A549 (cell line): ENCODE measurements around the gene CUX1.

Experiments used
- CEBPB ChIP-seq, 2 experiments: fragments of >200 bp in 1 of 2; sonication (Bioruptor Twin) in 1 of 2; formaldehyde crosslinking in 1 of 2; IDR thresholded peaks; 2 replicates each; pipeline ENCODE4 v1.6.1; 2012 to 2016
- CTCF ChIP-seq: fragments of >200 bp; sonication (Bioruptor Twin); formaldehyde crosslinking; IDR thresholded peaks from 3 replicates; pipeline ENCODE4 v1.5.1; 2016
- E2F6 ChIP-seq: IDR thresholded peaks from 2 replicates; pipeline ENCODE4 v1.6.1; 2012; ENCODE audit warnings: low read depth, borderline replicate concordance
- KDM1A ChIP-seq: fragments of 200-600 bp; sonication (generic); IDR thresholded peaks from 2 replicates; pipeline ENCODE4 v1.6.1; 2016; ENCODE audit warnings: low read depth, mild to moderate bottlenecking
- ZC3H11A ChIP-seq: fragments of 450-650 bp; IDR thresholded peaks from 2 replicates; pipeline ENCODE4 v1.6.1; 2014; ENCODE audit warnings: antibody characterized with exemption, mild to moderate bottlenecking

GRCh38 chr7:102280521-102280920 lies 463.1 kb downstream of the CUX1 start:
- TF ChIP-seq KDM1A = no peak
- no peak for TF ChIP-seq E2F6
- no peak for TF ChIP-seq CEBPB (IDR thresholded peaks at IDR 0.05)
- no peak for TF ChIP-seq CTCF
- no peak for TF ChIP-seq ZC3H11A
